Pancreas (tissue), 10 donors: Measurements from ENCODE around the gene ACSS3. TPM values are rescaled to one million over a fixed set of nuclear protein-coding genes. Genes with fewer than 3 reads are reported as not detected.

Source experiments
- ATAC-seq, 4 donors: fragments of 200-7000 bp; cut with Tn5 transposase; one replicate each; pipeline versions ENCODE4 v1.8.0 to v1.9.1; 2020; ENCODE audit warnings: mild to moderate bottlenecking in 4 of 4, moderate library complexity in 4 of 4
- DNase-seq, 6 donors: peaks; one replicate each; pipeline ENCODE4 v3.0.0-alpha.2; 2020
- FAIRE-seq: peaks from 2 replicates; lab custom pipeline; 2012; peaks lifted over from hg19 to GRCh38; lab: Jason Lieb, UNC
- H3K27ac ChIP-seq, 4 donors: fragments of 200-600 bp; sonication (generic); 1 replicate in 3 of 4; 2 replicates in 1 of 4; pipeline versions ENCODE4 v1.5.0 to v1.8.0; 2020
- H3K27me3 ChIP-seq, 4 donors: fragments of 200-600 bp; one replicate each; pipeline ENCODE4 v1.8.0; 2021
- H3K36me3 ChIP-seq, 3 donors: fragments of 200-600 bp; sonication (generic) in 1 of 3; one replicate each; pipeline versions ENCODE4 v1.5.0 to v1.8.0; 2020 to 2021
- H3K4me1 ChIP-seq, 3 donors: fragments of 200-600 bp; one replicate each; pipeline ENCODE4 v1.8.0; 2021
- H3K4me3 ChIP-seq, 4 donors: fragments of 200-600 bp; sonication (generic) in 2 of 4; one replicate each; pipeline versions ENCODE4 v1.5.0 to v1.8.0; 2020 to 2021
- H3K9me3 ChIP-seq, 4 donors: fragments of 200-600 bp; one replicate each; pipeline ENCODE4 v1.8.0; 2021
- CTCF ChIP-seq, 4 donors: fragments of 200-600 bp; sonication (generic) in 3 of 4; IDR thresholded peaks; one replicate each; pipeline versions ENCODE4 v1.5.0 to v1.8.0; 2021; ENCODE audit warnings: antibody characterized with exemption in 4 of 4
- WGBS, 2 donors: extraction: QIAGEN DNeasy Blood & Tissue Kit; methylation state at CpG; one replicate each; pipeline ENCODE4 v1.1.7; 2013; 5-methylcytosine and 5-hydroxymethylcytosine counted together
- intact Hi-C, 3 donors: fragments of 100-400 bp; cut with DNase I; formaldehyde crosslinking; loops; one replicate each; pipeline versions ENCODE4 v1.11.1 to v1.14.2; 2022
- polyA plus RNA-seq, 2 donors: library from polyadenylated mRNA; stranded (reverse); fragments of 200-250 nt; gene quantifications; one replicate each; pipeline ENCODE4 v1.2.3, GENCODE V29; 2013
- total RNA-seq, 6 donors: library from RNA; stranded (reverse); fragmentation: NEBNext Ultra II Directional in 4 of 6; extraction: Animal tissue kit (Norgen Biotek cat#: 25700) in 4 of 6; gene quantifications; one replicate each; pipeline versions ENCODE4 v1.2.1 to v1.2.4, GENCODE V29; 2021 to 2023
- donor health status: healthy with polysubstance abuse.
- donor health status: DM: no; HTN: no; CAD: no; lungs with moderate emphysema.
- donor health status: DM: no; HTN: no; CAD: no.
- donor health status: control.
- donor health status: control.
- donor health status: Bipolar disorder and iron deficiency.
- donor health status: DM: yes; HTN: yes; CAD: no.
- donor health status: DM: no; HTN: no; CAD: no.
- donor health status: DM: no; HTN: no; CAD: no.
- donor health status: DM: yes; HTN: yes; CAD: no.

Gene ACSS3
- total and polyA plus RNA-seq, 8 donors = 1.4 to 5.6 (median 2.2) TPM

- H3K27me3 ChIP-seq = no peaks in the 10 kb centered on the region
- 7 to 10% methylated on average over 2 of the region's 2 CpGs for WGBS, 2 donors
- intact Hi-C loops = no loop called here
- peak in 3 of 6 donors; percentile 18 to 44 (median 19) for DNase-seq
- peak; percentile 55 to 97 (median 88) for ATAC-seq
- no peaks in the 10 kb centered on the region for H3K36me3 ChIP-seq
- TF ChIP-seq CTCF (IDR thresholded peaks at IDR 0.05) = peak; percentile 27 to 69 (median 68)
- no peaks in the 10 kb centered on the region for H3K4me1 ChIP-seq
- no peaks in the 10 kb centered on the region for H3K9me3 ChIP-seq
- H3K27ac ChIP-seq = no peak overlapping the region
- H3K4me3 ChIP-seq = no peak overlapping the region
- peak; percentile 13 for FAIRE-seq
Measured at GRCh38 chr12:81128930-81129554, 51.2 kb downstream of the ACSS3 start.

GRCh38 chr12:81136519-81136918 lies 58.6 kb downstream of the ACSS3 start:
- H3K4me3 ChIP-seq = no peak overlapping the region
- H3K4me1 ChIP-seq = peaks cover 0 to 5% (median 0%) of the 10 kb centered on the region in 3 donors
- no peak for TF ChIP-seq CTCF (IDR thresholded peaks at IDR 0.05)
- H3K27ac ChIP-seq = no peak overlapping the region
- FAIRE-seq = no peak
- no peak for DNase-seq
- no peaks in the 10 kb centered on the region for H3K27me3 ChIP-seq
- no peaks in the 10 kb centered on the region for H3K36me3 ChIP-seq
- H3K9me3 ChIP-seq = no peaks in the 10 kb centered on the region
- intact Hi-C loops = no loop called here
- ATAC-seq = no peak

- Histone ChIP-seq H3K36me3 (no peaks in the 10 kb centered on the region), H3K4me3 (no peak overlapping the region), H3K4me1 (peaks cover 0 to 5% (median 0%) of the 10 kb centered on the region in 3 donors), H3K27ac (no peak overlapping the region), H3K9me3 (no peaks in the 10 kb centered on the region), H3K27me3 (no peaks in the 10 kb centered on the region)
- WGBS, 2 donors = 49 to 68% methylated on average over 2 of the region's 2 CpGs
- TF ChIP-seq CTCF (IDR thresholded peaks at IDR 0.05) = no peak
- FAIRE-seq = no peak
- intact Hi-C loops = no loop called here
- no peak for ATAC-seq
- DNase-seq = no peak
Measured at GRCh38 chr12:81137801-81138200, 59.9 kb downstream of the ACSS3 start.

GRCh38 chr12:81141217-81141616 lies 63.3 kb downstream of the ACSS3 start:
- no peak for DNase-seq
- no peaks in the 10 kb centered on the region for H3K27me3 ChIP-seq
- no peak for FAIRE-seq
- ATAC-seq = no peak
- H3K27ac ChIP-seq = no peak overlapping the region
- no peak overlapping the region for H3K4me3 ChIP-seq
- peaks cover 0 to 10% (median 5%) of the 10 kb centered on the region in 3 donors for H3K4me1 ChIP-seq
- no peaks in the 10 kb centered on the region for H3K36me3 ChIP-seq
- H3K9me3 ChIP-seq = no peaks in the 10 kb centered on the region
- TF ChIP-seq CTCF (IDR thresholded peaks at IDR 0.05) = no peak
- 81 to 88% methylated on average over 1 of the region's 1 CpG for WGBS, 2 donors
- intact Hi-C loops = no loop called here

- H3K9me3 ChIP-seq = no peaks in the 10 kb centered on the region
- ATAC-seq = peak; percentile 81 to 98 (median 92)
- TF ChIP-seq CTCF (IDR thresholded peaks at IDR 0.05) = no peak
- H3K4me1 ChIP-seq = peaks cover 0 to 9% (median 5%) of the 10 kb centered on the region in 3 donors
- intact Hi-C loops = no loop called here
- FAIRE-seq = no peak
- WGBS, 2 donors = 28 to 34% methylated on average over 5 of the region's 5 CpGs
- DNase-seq = peak in 4 of 6 donors; percentile 22 to 63 (median 48)
- H3K27ac ChIP-seq = no peak overlapping the region
- no peaks in the 10 kb centered on the region for H3K27me3 ChIP-seq
- no peak overlapping the region for H3K4me3 ChIP-seq
- H3K36me3 ChIP-seq = no peaks in the 10 kb centered on the region
Measured at GRCh38 chr12:81143057-81143456, 65.2 kb downstream of the ACSS3 start.
